Psoas muscle (tissue), 8 donors: ENCODE data around the gene XPOT. TPM values are rescaled to one million over a fixed set of nuclear protein-coding genes. Genes with fewer than 3 reads are reported as not detected.

Experiments
- ATAC-seq, 4 donors: fragments of 200-7000 bp; cut with Tn5 transposase; one replicate each; pipeline ENCODE4 v1.9.1; 2020; ENCODE audit warnings: moderate library complexity in 3 of 4, mild to moderate bottlenecking in 2 of 4
- DNase-seq, 2 donors: peaks; one replicate each; pipeline ENCODE4 v3.0.0-alpha.2; 2020
- H3K27ac ChIP-seq: fragments of 200-600 bp; one replicate; pipeline ENCODE4 v1.8.0; 2022
- H3K27me3 ChIP-seq, 3 donors: fragments of 200-600 bp in 1 of 3; one replicate each; pipeline versions ENCODE4 v1.6.1 to v1.8.0; 2013 to 2022; ENCODE audit warnings: low read length in 2 of 3, mild to moderate bottlenecking in 2 of 3, moderate library complexity in 1 of 3; ENCODE audit not compliant: insufficient read depth in 3 of 3
- H3K36me3 ChIP-seq, 2 donors: fragments of 200-600 bp in 1 of 2; one replicate each; pipeline versions ENCODE4 v1.6.1 to v1.8.0; 2013 to 2022; ENCODE audit warnings: low read depth in 1 of 2, mild to moderate bottlenecking in 1 of 2, moderate library complexity in 1 of 2; ENCODE audit not compliant: insufficient read depth in 1 of 2
- H3K4me1 ChIP-seq: fragments of 200-600 bp; one replicate; pipeline ENCODE4 v1.8.0; 2022
- H3K4me3 ChIP-seq: fragments of 200-600 bp; one replicate; pipeline ENCODE4 v1.8.0; 2022; ENCODE audit warnings: mild to moderate bottlenecking
- H3K9me3 ChIP-seq: fragments of 200-600 bp; one replicate; pipeline ENCODE4 v1.8.0; 2022
- WGBS, 3 donors: extraction: QIAGEN DNeasy Blood & Tissue Kit; methylation state at CpG; one replicate each; pipeline versions ENCODE4 v1.1.6 to v1.1.7; 2013; 5-methylcytosine and 5-hydroxymethylcytosine counted together
- intact Hi-C, 2 donors: fragments of 100-400 bp; cut with DNase I; formaldehyde crosslinking; loops; one replicate each; pipeline versions ENCODE4 v1.11.0 to v1.14.2; 2022
- polyA plus RNA-seq, 3 donors: library from polyadenylated mRNA; stranded (reverse); fragments of 200-250 nt; gene quantifications; one replicate each; pipeline ENCODE4 v1.2.3, GENCODE V29; 2013
- total RNA-seq, 4 donors: library from RNA; stranded (reverse); fragmentation: NEBNext Ultra II Directional in 2 of 4; extraction: Animal tissue kit (Norgen Biotek cat#: 25700) in 2 of 4; gene quantifications; one replicate each; pipeline versions ENCODE4 v1.2.1 to v1.2.4, GENCODE V29; 2021 to 2023
- TF ChIP-seq, protein P1 (sequence below): fragments of 200-600 bp; IDR thresholded peaks from one replicate; pipeline ENCODE4 v1.8.0; 2022; ENCODE audit warnings: antibody characterized with exemption
- donor health status: healthy with polysubstance abuse.
- donor health status: DM: no; HTN: no; CAD: no; lungs with moderate emphysema.
- donor health status: Bipolar disorder and iron deficiency.
- donor health status: healthy.
- donor health status: DM: yes; HTN: yes; CAD: no.
- donor health status: DM: no; HTN: no; CAD: no.
- donor health status: DM: no; HTN: no; CAD: no.
- donor health status: DM: yes; HTN: yes; CAD: no.

XPOT gene
- total and polyA plus RNA-seq, 7 donors = 17.1 to 48.7 (median 35.1) TPM

DNA sequence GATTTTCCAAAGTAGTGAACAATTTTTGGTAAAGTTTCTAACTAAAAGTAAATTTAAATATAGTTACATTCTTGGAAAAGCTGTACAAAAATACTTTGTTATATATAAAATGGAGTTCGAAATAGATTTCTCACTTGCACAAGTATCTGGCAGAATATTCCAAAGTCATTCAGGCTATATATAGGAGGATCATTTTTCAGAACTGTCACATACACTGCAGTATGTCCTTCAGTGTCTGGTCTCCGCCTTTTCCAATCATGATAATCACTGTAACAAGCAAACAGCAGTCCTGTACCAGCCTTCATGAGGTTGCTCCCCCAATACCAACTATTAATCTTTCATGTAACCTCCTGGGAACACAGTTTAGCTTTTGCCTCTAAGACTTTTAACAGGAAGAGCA lies 66.3 kb downstream of the XPOT start:
- H3K9me3 ChIP-seq = peaks cover 2% of the 10 kb centered on the region
- DNase-seq (no peak), ATAC-seq (peak; percentile 75 to 90 (median 86))
- intact Hi-C loops = no loop called here
- 26 to 39% (median 30%) methylated on average over 2 of the region's 2 CpGs for WGBS, 3 donors
- H3K4me1 ChIP-seq = peaks cover 23% of the 10 kb centered on the region
- peak overlapping the region; percentile 79 for H3K27ac ChIP-seq
- peaks cover 17 to 83% of the 10 kb centered on the region in 2 donors for H3K36me3 ChIP-seq
- no peak overlapping the region for H3K4me3 ChIP-seq
- H3K27me3 ChIP-seq = no peaks in the 10 kb centered on the region
- TF ChIP-seq, protein P1, sequence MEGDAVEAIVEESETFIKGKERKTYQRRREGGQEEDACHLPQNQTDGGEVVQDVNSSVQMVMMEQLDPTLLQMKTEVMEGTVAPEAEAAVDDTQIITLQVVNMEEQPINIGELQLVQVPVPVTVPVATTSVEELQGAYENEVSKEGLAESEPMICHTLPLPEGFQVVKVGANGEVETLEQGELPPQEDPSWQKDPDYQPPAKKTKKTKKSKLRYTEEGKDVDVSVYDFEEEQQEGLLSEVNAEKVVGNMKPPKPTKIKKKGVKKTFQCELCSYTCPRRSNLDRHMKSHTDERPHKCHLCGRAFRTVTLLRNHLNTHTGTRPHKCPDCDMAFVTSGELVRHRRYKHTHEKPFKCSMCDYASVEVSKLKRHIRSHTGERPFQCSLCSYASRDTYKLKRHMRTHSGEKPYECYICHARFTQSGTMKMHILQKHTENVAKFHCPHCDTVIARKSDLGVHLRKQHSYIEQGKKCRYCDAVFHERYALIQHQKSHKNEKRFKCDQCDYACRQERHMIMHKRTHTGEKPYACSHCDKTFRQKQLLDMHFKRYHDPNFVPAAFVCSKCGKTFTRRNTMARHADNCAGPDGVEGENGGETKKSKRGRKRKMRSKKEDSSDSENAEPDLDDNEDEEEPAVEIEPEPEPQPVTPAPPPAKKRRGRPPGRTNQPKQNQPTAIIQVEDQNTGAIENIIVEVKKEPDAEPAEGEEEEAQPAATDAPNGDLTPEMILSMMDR = no peak

DNA sequence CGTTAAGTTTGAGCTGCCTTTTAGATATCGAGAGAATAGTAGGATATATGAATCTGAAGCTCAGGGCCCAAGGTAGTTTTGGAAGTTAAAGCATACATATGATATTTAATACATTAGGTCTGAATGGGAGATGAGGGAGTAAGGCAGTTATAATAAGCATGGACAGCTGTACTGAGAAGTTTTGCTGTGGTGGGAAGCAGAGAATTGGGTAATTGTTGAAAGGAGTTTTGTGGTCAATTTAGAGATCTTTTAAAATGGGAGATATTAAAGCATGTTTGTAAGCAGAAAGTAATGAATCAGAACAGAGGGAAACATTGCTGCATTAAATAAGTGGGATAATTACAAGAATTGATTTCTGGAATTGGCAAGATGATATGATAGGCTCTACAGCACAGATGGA lies 69.0 kb downstream of the XPOT start:
- Histone ChIP-seq H3K4me3 (no peak overlapping the region), H3K27me3 (no peaks in the 10 kb centered on the region), H3K36me3 (peaks cover 15 to 78% of the 10 kb centered on the region in 2 donors), H3K9me3 (peaks cover 17% of the 10 kb centered on the region), H3K27ac (no peak overlapping the region), H3K4me1 (peaks cover 23% of the 10 kb centered on the region)
- 87 to 91% (median 88%) methylated on average over 2 of the region's 2 CpGs for WGBS, 3 donors
- DNase-seq = no peak
- intact Hi-C loops = no loop called here
- TF ChIP-seq, protein P1 = no peak
- ATAC-seq = no peak

DNA sequence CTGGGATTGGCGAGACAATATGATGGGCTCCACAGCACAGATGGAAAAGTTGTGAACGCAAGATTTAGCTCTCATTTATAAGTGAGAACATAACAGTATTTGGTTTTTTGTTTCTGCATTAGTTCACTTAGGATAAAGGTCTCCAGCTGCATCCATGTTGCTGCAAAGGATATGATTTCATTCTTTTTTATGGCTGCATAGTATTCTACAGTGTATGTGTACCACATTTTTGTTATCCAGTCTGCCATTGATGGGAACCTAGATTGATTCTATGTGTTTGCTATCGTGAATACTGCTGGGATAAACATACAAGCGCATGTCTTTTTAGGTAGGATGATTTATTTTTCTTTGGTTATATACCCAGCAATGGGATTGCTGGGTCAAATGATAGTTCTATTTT lies 71.3 kb downstream of the XPOT start:
- intact Hi-C loops = no loop called here
- Histone ChIP-seq H3K36me3 (peaks cover 15 to 82% of the 10 kb centered on the region in 2 donors), H3K4me3 (no peak overlapping the region), H3K4me1 (peaks cover 4% of the 10 kb centered on the region), H3K9me3 (peaks cover 17% of the 10 kb centered on the region), H3K27ac (no peak overlapping the region), H3K27me3 (no peaks in the 10 kb centered on the region)
- DNase-seq (no peak), ATAC-seq (no peak)
- 97 to 99% (median 97%) methylated on average over 4 of the region's 4 CpGs for WGBS, 3 donors
- TF ChIP-seq, protein P1 = no peak

DNA sequence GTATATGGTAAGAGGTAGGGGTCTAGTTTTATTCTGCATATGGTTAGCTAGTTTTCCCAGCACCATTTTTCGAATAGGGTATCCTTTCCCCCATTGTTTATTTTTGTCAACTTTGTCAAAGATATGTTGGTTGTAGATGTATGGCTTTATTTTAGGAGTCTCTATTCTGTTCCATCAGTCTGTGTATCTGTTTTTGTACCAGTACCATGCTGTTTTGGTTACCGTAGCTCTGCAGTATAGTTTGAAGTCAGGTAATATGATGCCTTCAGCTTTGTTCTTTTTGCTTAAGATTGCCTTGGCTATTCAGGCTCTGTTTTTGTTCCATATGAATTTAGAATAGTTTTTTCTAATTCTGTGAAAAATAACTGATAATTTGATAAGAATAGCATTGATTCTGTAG lies 72.7 kb downstream of the XPOT start:
- Histone ChIP-seq H3K4me3 (no peak overlapping the region), H3K4me1 (no peaks in the 10 kb centered on the region), H3K36me3 (peaks cover 11 to 80% of the 10 kb centered on the region in 2 donors), H3K27ac (no peak overlapping the region), H3K27me3 (no peaks in the 10 kb centered on the region), H3K9me3 (peaks cover 17% of the 10 kb centered on the region)
- 99 to 100% (median 100%) methylated on average over 2 of the region's 2 CpGs for WGBS, 3 donors
- ATAC-seq (no peak), DNase-seq (no peak)
- intact Hi-C loops = no loop called here
- TF ChIP-seq, protein P1 = no peak

DNA sequence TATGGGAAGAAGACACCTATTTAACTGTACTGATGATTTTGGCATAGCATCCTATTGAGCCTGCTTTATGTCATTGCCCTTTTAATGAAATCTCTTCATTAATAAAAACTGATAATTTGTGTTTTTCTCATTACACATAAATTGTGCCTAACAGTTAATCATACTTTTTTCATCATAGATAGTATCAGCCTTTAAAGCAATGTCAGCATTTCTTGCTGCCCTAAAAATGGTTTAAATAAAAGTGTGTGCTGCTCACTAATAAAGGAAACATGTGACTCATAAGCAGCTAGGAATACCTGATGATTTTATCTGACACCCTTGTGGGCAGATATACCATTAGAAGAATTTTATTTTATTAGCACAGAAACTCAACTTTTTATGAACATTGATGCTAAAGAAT lies 74.5 kb downstream of the XPOT start:
- ATAC-seq = no peak
- Histone ChIP-seq H3K36me3 (peaks cover 9 to 91% of the 10 kb centered on the region in 2 donors), H3K9me3 (peaks cover 17% of the 10 kb centered on the region), H3K4me1 (no peaks in the 10 kb centered on the region), H3K27me3 (no peaks in the 10 kb centered on the region), H3K4me3 (no peak overlapping the region), H3K27ac (no peak overlapping the region)
- intact Hi-C loops = no loop called here
- TF ChIP-seq, protein P1 = no peak
- no peak for DNase-seq
